H1 (cell line): ENCODE data around the gene ZNF785. TPM values are rescaled to one million over a fixed set of nuclear protein-coding genes. Genes with fewer than 3 reads are reported as not detected.

Source experiments
- ATF2 ChIP-seq: IDR thresholded peaks from 2 replicates; pipeline ENCODE4 v1.6.1; 2012; ENCODE audit warnings: low read length, inconsistent platforms
- CHD7 ChIP-seq: fragments of 300-600 bp; sonication (generic); IDR thresholded peaks from 2 replicates; pipeline ENCODE4 v1.7.1; 2012; ENCODE audit warnings: low read length, moderate library complexity, mild to moderate bottlenecking, inconsistent platforms; ENCODE audit not compliant: insufficient replicate concordance
- EGR1 ChIP-seq: IDR thresholded peaks from 2 replicates; pipeline ENCODE4 v1.6.1; 2011; ENCODE audit warnings: low read depth, low read length, borderline replicate concordance
- JUN ChIP-seq: IDR thresholded peaks from 2 replicates; pipeline ENCODE4 v1.6.1; 2011; ENCODE audit warnings: low read depth, mild to moderate bottlenecking, improper control_type of control experiment, low read length
- KDM5A ChIP-seq: fragments of 200-600 bp; IDR thresholded peaks from 2 replicates; pipeline ENCODE4 v1.7.1; 2012; ENCODE audit warnings: mild to moderate bottlenecking, low read length, inconsistent platforms, mixed read lengths
- POLR2A ChIP-seq, 2 experiments: IDR thresholded peaks; 1 replicate in 1 of 2; 2 replicates in 1 of 2; pipeline ENCODE4 v1.6.1; 2011; ENCODE audit warnings: low read depth in 2 of 2, low read length in 2 of 2, mild to moderate bottlenecking in 2 of 2; ENCODE audit errors: control extremely low read depth in 1 of 2
- POLR2AphosphoS5 ChIP-seq: IDR thresholded peaks from 2 replicates; pipeline ENCODE4 v1.6.1; 2011; ENCODE audit warnings: low read depth, low read length
- SP2 ChIP-seq: IDR thresholded peaks from 2 replicates; pipeline ENCODE4 v1.6.1; 2012; ENCODE audit warnings: mild to moderate bottlenecking, low read length, inconsistent platforms
- SP4 ChIP-seq: IDR thresholded peaks from 2 replicates; pipeline ENCODE4 v1.6.1; 2012; ENCODE audit warnings: low read length, inconsistent platforms
- TAF7 ChIP-seq: optimal IDR thresholded peaks from 2 replicates; pipeline ENCODE3; 2011; ENCODE audit warnings: low read depth, mild to moderate bottlenecking, inconsistent platforms, low read length, moderate library complexity, borderline replicate concordance
- YY1 ChIP-seq: IDR thresholded peaks from 2 replicates; pipeline ENCODE4 v1.6.1; 2011; ENCODE audit warnings: low read depth, mild to moderate bottlenecking, low read length
- polyA plus RNA-seq, 7 experiments: library from polyadenylated mRNA; depleted of rRNA in 3 of 7; stranded (reverse) in 5 of 7; unstranded in 2 of 7; fragments of >200 nt in 5 of 7; fragments of 200-250 nt in 2 of 7; gene quantifications; 1 replicate in 5 of 7; 2 replicates in 1 of 7; 4 replicates in 1 of 7; pipeline versions ENCODE4 v1.2.1 to v1.2.3, GENCODE V29; 2011 to 2013; ENCODE audit warnings: missing spikeins in 2 of 7, mixed read lengths in 2 of 7
- total RNA-seq: library from RNA; stranded (reverse); fragmentation: NEBNext Ultra II Directional; extraction: Animal tissue kit (Norgen Biotek cat#: 25700); gene quantifications from 2 replicates; pipeline ENCODE4 v1.2.1, GENCODE V29; 2021

ZNF785 gene
- total and polyA plus RNA-seq, 2 of the 8 experiments (the other 6 are each of a cell fraction or from before 2014, with no cell fraction given), result 8.6 to 12.9 TPM

- no peak for TF ChIP-seq CHD7
- no peak for TF ChIP-seq POLR2A (IDR thresholded peaks at IDR 0.05; ENCODE audit: control extremely low read depth in 1 of 2, low read depth in 2 of 2, low read length in 2 of 2)
- no peak for TF ChIP-seq JUN
- TF ChIP-seq SP2, result no peak
- TF ChIP-seq ATF2, result no peak
- no peak for TF ChIP-seq SP4
- no peak for TF ChIP-seq POLR2AphosphoS5
- TF ChIP-seq TAF7, result no peak
- TF ChIP-seq YY1, result no peak
- no peak for TF ChIP-seq KDM5A
- TF ChIP-seq EGR1, result no peak
Observed at GRCh38 chr16:30581457-30581856, 4.0 kb downstream of the ZNF785 start (continued).
